HG03103 (cell line): ENCODE data around the gene FGF6.

Experiments used
- ATAC-seq: cut with Tn5 transposase; IDR thresholded peaks from one replicate; pipeline ENCODE4 v1.9.1; 2021; ENCODE audit warnings: low read depth; ENCODE audit not compliant: unreplicated experiment

FGF6 gene

GRCh38 chr12:4448371-4448940, 2.8 kb upstream of the FGF6 start:
- no peak for ATAC-seq

GRCh38 chr12:4447151-4447550, 1.5 kb upstream of the FGF6 start:
- no peak for ATAC-seq

DNA sequence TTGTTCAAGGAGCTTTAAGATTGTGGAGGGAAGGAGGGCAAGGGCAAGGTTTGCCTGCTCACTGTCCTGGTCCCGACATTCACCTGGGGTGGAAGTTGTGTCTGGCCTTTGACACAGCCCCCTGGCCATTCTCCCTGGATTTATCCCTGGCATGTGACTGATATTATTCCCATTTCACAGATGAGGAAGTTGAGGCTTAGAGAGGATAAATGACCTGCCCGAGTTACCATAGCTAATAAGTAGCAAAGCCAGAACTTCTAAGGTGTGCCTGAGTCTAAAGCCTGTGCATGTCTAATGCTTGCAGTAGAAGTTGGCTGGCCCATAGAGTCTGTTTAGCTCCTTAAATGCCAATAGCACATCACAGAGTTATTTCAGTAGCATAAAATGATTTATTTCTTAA, 720 bp upstream of the FGF6 start:
- no peak for ATAC-seq

- ATAC-seq, result no peak
Observed at GRCh38 chr12:4444031-4444430, 1.6 kb downstream of the FGF6 start.

- ATAC-seq, result no peak
Observed at GRCh38 chr12:4443616-4444015, 2.0 kb downstream of the FGF6 start.

DNA sequence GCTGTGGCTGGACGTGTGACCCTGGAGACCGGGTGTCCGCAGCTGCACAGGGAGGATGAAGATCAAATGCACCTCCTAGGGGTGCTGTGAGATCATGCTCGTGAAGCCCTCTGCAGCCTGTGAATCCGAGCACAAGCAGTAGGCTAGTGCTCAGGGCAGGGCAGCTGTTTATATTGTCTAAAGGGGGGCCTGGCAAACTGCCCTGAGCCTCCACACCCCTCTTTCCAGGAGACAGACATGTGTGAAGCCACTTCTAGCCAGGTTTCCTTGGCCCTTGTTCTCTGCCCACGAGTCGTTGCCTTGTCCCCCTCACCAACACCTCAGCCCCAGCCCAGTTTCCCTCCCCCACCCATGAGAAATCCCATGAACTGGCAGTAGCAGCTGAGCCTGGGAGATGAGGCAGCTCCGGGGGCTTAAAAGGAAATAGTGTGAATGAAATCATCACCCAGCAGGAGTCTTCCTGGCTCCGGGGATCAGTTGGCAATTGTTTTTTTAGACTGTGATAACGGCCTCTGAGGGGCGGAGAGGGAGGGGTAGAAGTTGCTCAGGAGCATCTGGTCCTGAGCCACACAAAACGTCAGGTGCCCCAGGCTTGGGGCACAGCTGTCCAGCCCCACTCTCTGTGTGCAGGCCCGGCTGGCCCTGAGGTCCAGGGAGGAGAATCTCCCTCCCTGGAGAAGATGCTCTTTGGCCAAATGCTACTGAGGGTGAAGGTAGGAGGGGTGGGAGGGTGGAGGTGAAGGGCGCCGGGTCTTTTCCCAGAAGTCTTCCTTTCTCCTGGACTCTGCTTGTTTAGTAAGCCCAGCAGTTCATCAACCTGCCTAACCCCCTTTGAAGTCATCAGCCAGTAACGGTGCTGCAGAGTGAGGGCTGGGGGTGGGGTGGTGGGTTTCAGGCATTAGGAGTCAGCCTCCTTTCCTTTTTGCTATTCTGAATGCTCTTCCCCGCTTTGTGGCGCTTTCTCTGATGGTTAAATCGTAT, 4.0 kb downstream of the FGF6 start:
- ATAC-seq, result no peak

- no peak for ATAC-seq
Observed at GRCh38 chr12:4440187-4440941, 5.3 kb downstream of the FGF6 start.

DNA sequence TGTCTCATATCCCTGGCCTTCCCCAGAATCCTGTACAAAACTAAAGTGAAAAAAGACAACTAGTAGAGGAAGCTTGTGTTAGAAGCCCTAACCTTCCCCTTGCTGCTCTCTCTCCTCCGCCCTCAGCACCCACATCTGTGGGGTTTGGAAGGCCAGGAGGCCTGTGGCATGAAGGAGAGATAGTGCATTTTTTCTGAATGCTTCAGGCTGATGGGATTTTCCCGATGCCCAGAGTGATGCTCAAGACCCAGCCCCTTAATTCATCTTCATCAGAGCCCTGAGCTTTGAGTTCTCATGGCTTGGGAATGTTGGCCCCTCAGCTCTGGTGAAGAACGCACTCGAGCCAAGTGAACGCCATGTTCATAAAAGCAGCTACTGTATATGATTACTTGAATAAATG, 5.9 kb downstream of the FGF6 start:
- no peak for ATAC-seq

DNA sequence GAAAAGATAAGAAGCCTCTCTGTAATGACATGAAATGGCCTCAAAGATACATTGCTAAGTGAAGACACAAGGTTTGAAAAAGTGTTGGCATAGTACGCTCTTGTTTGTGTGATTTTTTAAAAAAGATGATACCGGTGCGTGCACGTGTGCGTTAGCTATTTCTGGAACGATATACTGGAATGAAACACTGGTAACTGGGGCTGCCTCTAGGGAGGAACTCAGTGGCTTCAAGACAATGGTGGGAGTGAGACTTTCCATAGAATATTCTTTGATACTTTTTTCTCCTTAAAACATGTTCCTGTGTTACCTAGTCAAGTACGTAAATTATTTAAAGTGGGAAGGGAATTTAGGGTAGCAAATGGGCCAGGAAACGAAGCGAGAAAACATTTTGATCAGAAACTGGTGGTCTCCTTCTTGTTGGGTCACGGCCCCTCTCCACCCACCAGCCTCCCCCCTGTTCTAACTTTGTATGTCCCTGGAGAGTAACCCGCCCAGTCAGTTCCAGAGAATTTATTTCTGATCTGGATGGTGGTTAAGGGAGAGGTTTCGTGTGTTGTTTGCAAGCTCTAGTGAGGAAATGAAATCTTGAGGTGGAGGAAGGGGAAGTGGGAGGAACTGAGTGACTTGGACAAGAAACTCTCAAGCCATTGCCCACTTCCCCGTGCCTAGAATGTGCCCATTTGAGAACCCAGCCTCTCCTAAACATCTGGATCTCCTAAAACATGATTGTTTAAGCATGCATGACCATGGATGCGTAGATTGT, 6.6 kb downstream of the FGF6 start:
- ATAC-seq, result no peak

GRCh38 chr12:4435537-4435936, 10.1 kb downstream of the FGF6 start:
- no peak for ATAC-seq

DNA sequence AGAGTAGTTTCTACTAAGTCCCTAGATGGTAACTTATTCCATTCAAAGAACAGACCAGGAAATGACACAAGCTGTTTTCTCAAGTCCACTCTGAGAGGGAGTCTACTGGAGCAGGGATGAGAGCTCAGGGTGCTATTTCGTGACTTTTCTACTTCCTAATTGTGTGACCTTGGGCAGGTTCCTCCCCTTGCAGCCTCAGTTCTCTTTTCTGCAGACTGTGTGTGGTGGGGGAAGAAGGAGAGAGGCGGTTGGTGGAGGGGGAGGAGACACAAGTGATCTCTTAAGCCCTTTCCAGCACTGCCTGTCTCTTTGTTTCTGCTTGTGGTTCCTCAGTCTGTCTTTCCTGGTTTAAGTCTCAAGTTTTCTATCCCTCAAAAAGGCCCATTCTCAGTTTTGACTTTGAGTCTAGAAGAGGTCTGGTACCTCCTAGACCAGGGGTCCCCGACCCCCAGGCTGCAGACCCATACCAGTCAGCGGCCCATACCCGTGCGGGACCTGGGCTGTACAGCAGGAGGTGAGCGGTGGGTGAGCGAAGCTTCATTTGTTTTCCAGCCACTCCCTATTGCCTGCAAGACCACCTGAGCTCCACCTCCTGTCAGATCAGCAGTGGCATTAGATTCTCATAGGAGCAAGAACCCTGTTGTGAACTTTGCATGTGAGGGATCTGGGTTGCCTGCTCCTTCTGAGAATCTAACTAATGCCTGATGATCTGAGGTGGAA, 10.7 kb downstream of the FGF6 start:
- ATAC-seq, result no peak

- no peak for ATAC-seq
Observed at GRCh38 chr12:4434301-4434700, 11.3 kb downstream of the FGF6 start.

- ATAC-seq, result no peak
Observed at GRCh38 chr12:4433745-4434058, 11.9 kb downstream of the FGF6 start.

- ATAC-seq, result no peak
Observed at GRCh38 chr12:4432878-4433744, 12.5 kb downstream of the FGF6 start.

DNA sequence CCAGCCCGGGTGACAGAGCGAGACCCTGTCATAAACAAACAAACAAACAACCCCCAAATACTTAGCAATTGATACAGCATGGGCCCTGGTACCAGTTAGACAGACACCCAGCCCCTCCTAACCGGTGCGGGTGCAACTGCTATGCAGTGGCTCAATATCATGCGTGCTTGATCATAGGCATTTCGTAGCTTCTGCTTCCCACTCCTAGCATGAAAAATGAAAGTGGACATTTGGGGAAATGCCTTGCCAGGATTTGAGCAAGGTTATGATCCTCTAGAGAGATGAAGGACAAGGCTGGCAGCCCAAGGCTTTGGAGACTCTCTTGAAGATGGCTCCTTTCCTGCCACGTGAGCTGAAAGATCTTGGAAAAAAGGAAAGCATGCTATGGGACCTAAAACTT, 13.7 kb downstream of the FGF6 start:
- ATAC-seq, result no peak

DNA sequence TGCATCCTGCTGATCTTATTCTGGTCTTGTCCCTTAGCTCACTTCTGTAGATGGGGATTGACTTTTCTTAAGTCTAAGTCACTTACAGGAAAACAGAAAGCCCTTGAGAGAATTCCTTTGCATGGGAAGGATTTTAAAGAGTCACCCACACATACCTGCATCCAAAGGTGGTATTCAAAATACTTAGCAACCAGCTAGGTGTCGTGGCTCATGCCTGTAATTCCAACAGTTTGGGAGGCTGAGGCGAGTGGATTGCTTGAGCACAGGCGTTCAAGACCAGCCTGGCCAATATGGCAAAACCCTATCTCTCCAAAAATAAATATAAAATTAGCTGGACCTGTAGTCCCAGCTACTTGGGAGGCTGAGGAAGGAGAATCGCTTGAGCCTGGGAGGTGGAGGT, 14.2 kb downstream of the FGF6 start:
- ATAC-seq, result no peak

DNA sequence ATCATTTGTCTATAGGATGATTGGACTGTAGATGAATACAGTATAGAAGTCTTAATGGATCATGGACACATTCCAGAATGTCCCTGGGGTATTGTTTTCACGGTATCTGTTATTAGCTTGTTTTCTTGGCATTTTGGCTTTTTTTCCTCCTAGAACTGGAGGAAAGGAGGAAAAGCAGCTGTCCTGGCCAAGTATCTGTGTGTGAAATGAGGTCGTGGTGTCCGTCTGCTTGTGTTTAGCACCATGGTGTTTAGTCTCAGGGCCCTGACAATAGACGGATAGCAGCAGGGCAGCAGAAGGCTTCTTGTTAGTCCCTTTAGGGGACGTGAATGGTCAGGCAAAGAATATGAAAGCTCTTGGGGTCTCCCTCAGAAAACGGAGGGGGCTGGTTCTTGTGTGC, 21.2 kb downstream of the FGF6 start:
- no peak for ATAC-seq

DNA sequence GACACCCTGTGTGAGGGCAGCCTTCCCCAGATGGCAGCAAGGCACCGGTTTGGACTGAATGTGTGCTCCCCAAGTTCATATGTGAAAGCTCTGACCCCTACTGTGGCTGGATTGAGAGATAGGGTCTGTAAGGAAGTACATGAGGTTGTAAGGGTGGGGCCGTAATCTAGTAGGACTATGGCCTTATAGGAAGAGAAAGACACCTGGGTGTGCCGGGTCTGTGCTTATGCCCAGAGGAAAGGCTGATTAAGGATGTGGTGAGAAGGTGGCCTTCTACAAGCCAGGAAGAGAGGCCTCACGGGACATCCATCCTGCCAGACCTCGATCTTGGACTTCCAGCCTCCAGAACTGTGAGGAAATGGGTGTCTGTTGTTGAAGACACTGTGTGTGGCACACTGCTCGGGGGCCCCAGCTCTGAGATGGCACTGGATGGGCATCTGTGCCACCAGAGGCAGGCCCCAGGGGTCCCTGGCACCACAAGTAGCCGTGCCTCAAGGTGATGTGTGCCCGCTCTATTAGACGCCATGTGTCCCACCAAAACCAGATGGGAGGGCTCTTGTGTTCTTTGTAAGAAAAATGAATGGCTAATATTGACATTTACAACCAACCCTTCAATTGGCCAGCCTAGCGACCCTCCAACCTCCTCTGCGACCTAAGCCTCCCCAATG, 22.0 kb downstream of the FGF6 start:
- no peak for ATAC-seq

- no peak for ATAC-seq
Observed at GRCh38 chr12:4422985-4423384, 22.6 kb downstream of the FGF6 start.
